Keratinocyte (primary cell): ENCODE measurements around the gene FAM3A. TPM values are rescaled to one million over a fixed set of nuclear protein-coding genes. Genes with fewer than 3 reads are reported as not detected.

Experiments
- DNase-seq: peaks from one replicate; pipeline ENCODE4 v3.0.0-alpha.2; 2011; ENCODE audit warnings: low read depth, missing footprints, low spot score
- FAIRE-seq: peaks from 2 replicates; lab custom pipeline; 2011; peaks lifted over from hg19 to GRCh38; lab: Jason Lieb, UNC
- H2AFZ ChIP-seq: 2 replicates; pipeline ENCODE4 v1.6.0; 2012; ENCODE audit warnings: low read length, control low read depth, inconsistent platforms; ENCODE audit not compliant: control insufficient read depth
- H3K27ac ChIP-seq: 2 replicates; pipeline ENCODE4 v1.5.1; 2011; ENCODE audit warnings: low read length; ENCODE audit not compliant: control insufficient read depth, insufficient read depth
- H3K27me3 ChIP-seq: 3 replicates; pipeline ENCODE4 v1.6.0; 2011; ENCODE audit warnings: low read length; ENCODE audit not compliant: control insufficient read depth, insufficient read depth; ENCODE audit errors: extremely low read depth
- H3K36me3 ChIP-seq, 2 experiments: 2 replicates in 1 of 2; 3 replicates in 1 of 2; pipeline ENCODE4 v1.5.1; 2011; ENCODE audit warnings: low read length in 2 of 2, mild to moderate bottlenecking in 1 of 2; ENCODE audit not compliant: control insufficient read depth in 2 of 2, insufficient read depth in 2 of 2; ENCODE audit errors: extremely low read depth in 1 of 2
- H3K4me1 ChIP-seq: 3 replicates; pipeline ENCODE4 v1.5.1; 2011; ENCODE audit warnings: low read length; ENCODE audit not compliant: control insufficient read depth, insufficient read depth; ENCODE audit errors: extremely low read depth
- H3K4me2 ChIP-seq: 3 replicates; pipeline ENCODE4 v1.6.0; 2011; ENCODE audit warnings: low read depth, low read length; ENCODE audit not compliant: control insufficient read depth, insufficient read depth; ENCODE audit errors: extremely low read depth
- H3K4me3 ChIP-seq, 3 experiments: fragments of 200-600 bp in 1 of 3; sonication (generic) in 1 of 3; 2 replicates in 2 of 3; 3 replicates in 1 of 3; pipeline ENCODE4 v1.5.1; 2011 to 2016; ENCODE audit warnings: low read length in 3 of 3, mild to moderate bottlenecking in 3 of 3, control low read depth in 2 of 3, inconsistent platforms in 1 of 3, low read depth in 1 of 3, mixed read lengths in 1 of 3, mixed run types in 1 of 3, moderate library complexity in 1 of 3; ENCODE audit not compliant: control insufficient read depth in 2 of 3, insufficient read depth in 2 of 3; ENCODE audit errors: extremely low read depth in 1 of 3
- H3K79me2 ChIP-seq: 2 replicates; pipeline ENCODE4 v1.6.0; 2012; ENCODE audit warnings: low read length; ENCODE audit not compliant: control insufficient read depth, insufficient read depth
- H3K9ac ChIP-seq: 3 replicates; pipeline ENCODE4 v1.6.0; 2011; ENCODE audit warnings: low read length; ENCODE audit not compliant: control insufficient read depth, insufficient read depth; ENCODE audit errors: extremely low read depth
- H3K9me1 ChIP-seq: 3 replicates; pipeline ENCODE4 v1.6.0; 2011; ENCODE audit warnings: low read length; ENCODE audit not compliant: control insufficient read depth, insufficient read depth; ENCODE audit errors: extremely low read depth
- H3K9me3 ChIP-seq: 2 replicates; pipeline ENCODE4 v1.5.1; 2012; ENCODE audit warnings: low read depth, low read length; ENCODE audit not compliant: control insufficient read depth
- H4K20me1 ChIP-seq: 3 replicates; pipeline ENCODE4 v1.6.0; 2011; ENCODE audit warnings: low read length; ENCODE audit not compliant: control insufficient read depth, insufficient read depth; ENCODE audit errors: extremely low read depth
- EZH2 ChIP-seq: IDR thresholded peaks from one replicate; pipeline ENCODE4 v1.6.1; 2012; ENCODE audit warnings: inconsistent platforms, mild to moderate bottlenecking, low read length, moderate library complexity
- dilution Hi-C: fragments of 300-500 bp; cut with MboI; formaldehyde crosslinking; loops from one replicate; pipeline ENCODE4 v1.7.0; 2020; ENCODE audit warnings: low sequenced_read_pairs; ENCODE audit not compliant: extremely low pct_ligation_motif_present
- polyA plus RNA-seq, 5 experiments: library from polyadenylated mRNA; depleted of rRNA in 3 of 5; stranded (reverse) in 3 of 5; stranded (forward) in 1 of 5; unstranded in 1 of 5; fragments of >200 nt; gene quantifications; 1 replicate in 1 of 5; 2 replicates in 3 of 5; 3 replicates in 1 of 5; pipeline versions ENCODE4 v1.2.1 to v1.2.3, GENCODE V29; 2011 to 2012; ENCODE audit warnings: missing spikeins in 2 of 5, low read depth in 1 of 5, low replicate concordance in 1 of 5
- TF ChIP-seq, protein P1 (sequence below), 3 experiments: IDR thresholded peaks in 1 of 3; conservative IDR thresholded peaks in 1 of 3; optimal IDR thresholded peaks in 1 of 3; 2 replicates in 2 of 3; 3 replicates in 1 of 3; pipeline versions ENCODE3 to v1.5.1; 2011; ENCODE audit warnings: low read length in 3 of 3, mild to moderate bottlenecking in 3 of 3, moderate library complexity in 2 of 3, control low read depth in 1 of 3, inconsistent platforms in 1 of 3; ENCODE audit not compliant: insufficient read depth in 2 of 3; ENCODE audit errors: extremely low read depth in 1 of 3

Gene FAM3A
- polyA plus RNA-seq, 1 donor (not counting 4 experiments of a cell fraction or from before 2014, with no cell fraction given): 15.8 TPM

DNA sequence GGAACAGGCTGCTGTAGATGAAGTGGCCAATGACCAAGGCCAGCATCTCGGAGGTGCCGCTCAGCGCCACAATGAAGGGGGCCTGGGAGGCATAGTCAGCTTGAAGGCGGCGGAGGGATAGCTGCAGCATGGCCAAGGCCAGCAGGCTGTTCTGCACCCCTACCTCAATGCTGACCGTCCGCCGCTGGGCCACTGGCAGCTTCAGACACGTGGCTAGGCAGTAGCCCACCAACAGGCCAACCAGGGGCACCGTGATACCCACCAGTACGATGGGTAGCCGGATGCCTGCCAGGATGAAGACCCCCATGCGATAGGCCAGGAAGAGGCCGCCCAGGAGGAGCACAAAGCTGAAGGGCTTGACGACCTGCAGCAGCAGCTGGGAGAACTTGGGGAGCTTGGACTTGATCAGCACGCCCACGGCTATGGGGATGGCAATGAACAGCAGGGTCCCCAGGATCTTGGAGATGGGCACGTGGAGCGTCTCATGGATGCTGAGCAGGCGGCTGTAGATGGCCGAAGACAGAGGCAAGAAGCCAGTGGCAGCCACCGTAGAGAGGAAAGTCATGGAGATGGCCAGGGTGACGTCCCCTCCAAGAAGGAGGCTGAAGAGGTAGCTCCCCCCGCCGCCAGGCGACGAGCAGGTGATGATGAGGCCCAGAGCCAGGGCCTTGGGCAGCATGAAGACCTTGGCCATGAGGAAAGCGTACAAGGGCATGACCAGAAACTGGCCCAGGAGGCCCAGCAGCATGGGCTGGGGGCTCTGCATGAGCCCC is 28.3 kb downstream of the FAM3A start:
- H3K27ac ChIP-seq: no peak overlapping the region
- no peaks in the 10 kb centered on the region for H3K27me3 ChIP-seq
- FAIRE-seq (no peak), DNase-seq (no peak)
- peaks cover 11% of the 10 kb centered on the region for H3K79me2 ChIP-seq
- TF ChIP-seq EZH2: no peak
- TF ChIP-seq, protein P1, sequence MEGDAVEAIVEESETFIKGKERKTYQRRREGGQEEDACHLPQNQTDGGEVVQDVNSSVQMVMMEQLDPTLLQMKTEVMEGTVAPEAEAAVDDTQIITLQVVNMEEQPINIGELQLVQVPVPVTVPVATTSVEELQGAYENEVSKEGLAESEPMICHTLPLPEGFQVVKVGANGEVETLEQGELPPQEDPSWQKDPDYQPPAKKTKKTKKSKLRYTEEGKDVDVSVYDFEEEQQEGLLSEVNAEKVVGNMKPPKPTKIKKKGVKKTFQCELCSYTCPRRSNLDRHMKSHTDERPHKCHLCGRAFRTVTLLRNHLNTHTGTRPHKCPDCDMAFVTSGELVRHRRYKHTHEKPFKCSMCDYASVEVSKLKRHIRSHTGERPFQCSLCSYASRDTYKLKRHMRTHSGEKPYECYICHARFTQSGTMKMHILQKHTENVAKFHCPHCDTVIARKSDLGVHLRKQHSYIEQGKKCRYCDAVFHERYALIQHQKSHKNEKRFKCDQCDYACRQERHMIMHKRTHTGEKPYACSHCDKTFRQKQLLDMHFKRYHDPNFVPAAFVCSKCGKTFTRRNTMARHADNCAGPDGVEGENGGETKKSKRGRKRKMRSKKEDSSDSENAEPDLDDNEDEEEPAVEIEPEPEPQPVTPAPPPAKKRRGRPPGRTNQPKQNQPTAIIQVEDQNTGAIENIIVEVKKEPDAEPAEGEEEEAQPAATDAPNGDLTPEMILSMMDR (optimal IDR thresholded peaks at IDR 0.05 in 1 of 3, IDR thresholded peaks at IDR 0.05 in 1 of 3, conservative IDR thresholded peaks at IDR 0.05 in 1 of 3; ENCODE audit: extremely low read depth in 1 of 3, insufficient read depth in 2 of 3, low read length in 3 of 3): no peak
- H4K20me1 ChIP-seq: no peaks in the 10 kb centered on the region
- H3K36me3 ChIP-seq: peaks cover 5 to 8% of the 10 kb centered on the region in 2 experiments
- dilution Hi-C loops: no loop called here
- H3K4me3 ChIP-seq: no peak overlapping the region
- H3K9me3 ChIP-seq: no peaks in the 10 kb centered on the region
- no peak overlapping the region for H3K4me2 ChIP-seq
- no peak overlapping the region for H3K9ac ChIP-seq
- H3K4me1 ChIP-seq: peaks cover 13% of the 10 kb centered on the region
- no peak overlapping the region for H2AFZ ChIP-seq
- no peaks in the 10 kb centered on the region for H3K9me1 ChIP-seq

DNA sequence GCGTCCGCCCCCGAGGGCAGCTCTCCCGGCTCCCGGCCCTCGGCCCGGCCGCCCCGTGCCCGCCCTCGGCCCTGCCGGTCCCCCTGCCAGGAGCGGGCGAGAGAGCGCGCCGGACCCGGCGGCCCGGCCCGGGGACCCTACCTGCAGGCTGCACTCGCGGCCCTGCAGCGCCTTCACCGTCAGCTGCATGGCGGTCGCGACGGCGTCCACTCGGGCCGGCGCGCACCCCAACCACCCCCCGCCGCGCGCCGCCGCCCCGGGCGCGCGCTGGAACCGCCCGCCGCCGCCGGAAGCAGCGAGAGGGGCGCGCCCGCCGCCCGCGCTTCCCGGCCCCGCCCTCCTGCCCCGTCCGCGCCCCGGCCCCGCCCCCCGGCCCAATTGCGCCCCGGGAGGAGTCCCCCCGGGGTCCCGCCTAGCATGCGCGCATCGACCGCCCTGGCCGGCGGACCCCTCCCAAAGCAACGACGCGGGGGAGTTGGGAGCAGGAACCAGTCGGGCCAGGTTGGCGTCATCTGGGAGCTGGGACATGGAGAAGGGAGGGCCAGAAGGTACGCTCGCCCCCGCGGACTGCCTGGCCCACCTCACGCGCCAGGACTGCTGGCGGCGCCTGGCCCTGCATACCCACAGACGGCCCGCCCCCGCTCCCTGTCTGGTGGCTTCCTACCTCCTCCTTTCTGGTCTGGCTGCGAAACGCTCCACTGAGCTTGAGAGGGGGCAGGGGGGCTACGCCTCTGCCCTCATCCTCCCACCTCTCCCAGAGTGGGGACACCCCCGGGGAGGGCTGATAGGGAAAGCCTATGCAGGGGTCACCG is 29.4 kb downstream of the FAM3A start, which contains the start of gene UBL4A:
Gene UBL4A (minus strand): TSS at position 220 of the 812 bp plus-strand sequence. CDS start 31 bp downstream, at position 189.
- FAIRE-seq (no peak), DNase-seq (peak; percentile 5)
- TF ChIP-seq EZH2: no peak
- TF ChIP-seq, protein P1 (optimal IDR thresholded peaks at IDR 0.05 in 1 of 3, IDR thresholded peaks at IDR 0.05 in 1 of 3, conservative IDR thresholded peaks at IDR 0.05 in 1 of 3; ENCODE audit: extremely low read depth in 1 of 3, insufficient read depth in 2 of 3, low read length in 3 of 3): no peak
- Histone ChIP-seq H3K36me3 (peaks cover 5 to 8% of the 10 kb centered on the region in 2 experiments), H3K9ac (peak within 1 kb of the TSS; percentile 60), H3K27me3 (no peaks in the 10 kb centered on the region), H3K27ac (no peak within 1 kb of the TSS), H2AFZ (no peak within 1 kb of the TSS), H3K9me1 (no peaks in the 10 kb centered on the region), H3K4me3 (peak within 1 kb of the TSS; percentile 47 to 58 (median 55)), H4K20me1 (no peaks in the 10 kb centered on the region), H3K79me2 (peaks cover 11% of the 10 kb centered on the region), H3K4me2 (peak within 1 kb of the TSS; percentile 70), H3K9me3 (no peaks in the 10 kb centered on the region), H3K4me1 (peaks cover 13% of the 10 kb centered on the region)
- dilution Hi-C loops: no loop called here
